Measurements from ENCODE around the gene AQP2. TPM values are rescaled to one million over a fixed set of nuclear protein-coding genes. Genes with fewer than 3 reads are reported as not detected.

The AQP2 gene
- total RNA-seq, 1 experiment from 2014 or later = 0.36 TPM

- ChIA-PET CTCF (interaction anchor here (0.7 kb wide), 1 partner anchor 71 kb away, joined by 3 read pairs; no protein-coding TSS in a partner anchor), POLR2A (no interaction called here)
- H3K27ac ChIP-seq (ENCODE audit: low read length) = no peak overlapping the region
- H3K9me3 ChIP-seq (ENCODE audit: control insufficient read depth, insufficient read depth, low read depth, low read length) = no peaks in the 10 kb centered on the region
- H3K4me3 ChIP-seq (ENCODE audit: low read depth in 2 of 2, low read length in 2 of 2) = no peak overlapping the region
- intact Hi-C loops (cut with micrococcal nuclease; ENCODE audit: unreplicated experiment) = no loop called here
- TF ChIP-seq REST (IDR thresholded peaks at IDR 0.05; ENCODE audit: insufficient read depth in 1 of 2, low read depth in 2 of 2, low read length in 1 of 2) = no peak
- no peak for TF ChIP-seq TCF7L2 (IDR thresholded peaks at IDR 0.05; ENCODE audit: low read depth, low read length)
- no peak for TF ChIP-seq SIN3A (IDR thresholded peaks at IDR 0.05; ENCODE audit: borderline replicate concordance, insufficient read depth, low read depth, low read length)
- no peak for TF ChIP-seq POLR2AphosphoS5 (IDR thresholded peaks at IDR 0.05; ENCODE audit: low read depth, low read length)
- TF ChIP-seq, protein P1, sequence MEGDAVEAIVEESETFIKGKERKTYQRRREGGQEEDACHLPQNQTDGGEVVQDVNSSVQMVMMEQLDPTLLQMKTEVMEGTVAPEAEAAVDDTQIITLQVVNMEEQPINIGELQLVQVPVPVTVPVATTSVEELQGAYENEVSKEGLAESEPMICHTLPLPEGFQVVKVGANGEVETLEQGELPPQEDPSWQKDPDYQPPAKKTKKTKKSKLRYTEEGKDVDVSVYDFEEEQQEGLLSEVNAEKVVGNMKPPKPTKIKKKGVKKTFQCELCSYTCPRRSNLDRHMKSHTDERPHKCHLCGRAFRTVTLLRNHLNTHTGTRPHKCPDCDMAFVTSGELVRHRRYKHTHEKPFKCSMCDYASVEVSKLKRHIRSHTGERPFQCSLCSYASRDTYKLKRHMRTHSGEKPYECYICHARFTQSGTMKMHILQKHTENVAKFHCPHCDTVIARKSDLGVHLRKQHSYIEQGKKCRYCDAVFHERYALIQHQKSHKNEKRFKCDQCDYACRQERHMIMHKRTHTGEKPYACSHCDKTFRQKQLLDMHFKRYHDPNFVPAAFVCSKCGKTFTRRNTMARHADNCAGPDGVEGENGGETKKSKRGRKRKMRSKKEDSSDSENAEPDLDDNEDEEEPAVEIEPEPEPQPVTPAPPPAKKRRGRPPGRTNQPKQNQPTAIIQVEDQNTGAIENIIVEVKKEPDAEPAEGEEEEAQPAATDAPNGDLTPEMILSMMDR (IDR thresholded peaks at IDR 0.05) = no peak
- no peaks in the 10 kb centered on the region; the same call in 1 of the 2 replicates for H3K4me1 ChIP-seq (ENCODE audit: control insufficient read depth, insufficient read depth, low read length)
- no peaks in the 10 kb centered on the region for H3K27me3 ChIP-seq (ENCODE audit: control insufficient read depth, insufficient read depth, low read length)
- no TSS peak for BruUV-seq (replicated peaks)
- ATAC-seq (no peak), DNase-seq (ENCODE audit: low read depth, low spot score) (no peak)
- H3K36me3 ChIP-seq (ENCODE audit: control insufficient read depth, insufficient read depth, low read length) = no peaks in the 10 kb centered on the region
- in situ Hi-C loops (cut with HindIII; ENCODE audit: low pct_unique_long_range_greater_than_20kb, low sequenced_read_pairs) = no loop called here
These were observed 29.6 kb upstream of the AQP2 start for GRCh38 chr12:49920915-49921286.

DNA sequence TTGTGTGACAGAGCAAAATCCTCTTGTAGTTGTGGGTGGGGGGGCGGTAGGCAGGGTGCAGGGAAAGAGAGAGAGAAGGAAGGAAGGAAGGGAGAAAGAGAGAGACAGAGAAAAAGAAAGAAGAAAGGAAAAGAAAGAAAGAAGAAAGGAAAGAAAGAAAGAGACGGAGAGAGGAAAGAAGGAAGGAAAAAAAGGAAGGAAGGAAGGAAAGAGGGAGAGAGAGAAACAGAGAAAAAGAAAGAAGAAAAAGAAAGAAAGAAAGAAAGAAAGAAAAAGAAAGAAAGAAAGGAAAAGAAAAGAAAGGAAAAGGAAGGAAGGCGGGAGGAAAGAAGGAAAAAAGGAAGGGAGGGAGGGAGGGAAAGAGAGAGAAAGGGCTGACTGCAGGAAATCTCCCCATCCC, 29.2 kb upstream of the AQP2 start:
- no peak for ATAC-seq
- Histone ChIP-seq H3K27me3 (ENCODE audit: control insufficient read depth, insufficient read depth, low read length) (no peaks in the 10 kb centered on the region), H3K36me3 (ENCODE audit: control insufficient read depth, insufficient read depth, low read length) (no peaks in the 10 kb centered on the region), H3K4me1 (ENCODE audit: control insufficient read depth, insufficient read depth, low read length) (no peaks in the 10 kb centered on the region; the same call in 1 of the 2 replicates), H3K9me3 (ENCODE audit: control insufficient read depth, insufficient read depth, low read depth, low read length) (no peaks in the 10 kb centered on the region), H3K27ac (ENCODE audit: low read length) (no peak overlapping the region), H3K4me3 (ENCODE audit: low read depth in 2 of 2, low read length in 2 of 2) (no peak overlapping the region)
- CTCF ChIA-PET = no interaction called here
- TF ChIP-seq SIN3A (IDR thresholded peaks at IDR 0.05; ENCODE audit: borderline replicate concordance, insufficient read depth, low read depth, low read length) (no peak), REST (IDR thresholded peaks at IDR 0.05; ENCODE audit: insufficient read depth in 1 of 2, low read depth in 2 of 2, low read length in 1 of 2) (no peak), TCF7L2 (IDR thresholded peaks at IDR 0.05; ENCODE audit: low read depth, low read length) (no peak), POLR2AphosphoS5 (IDR thresholded peaks at IDR 0.05; ENCODE audit: low read depth, low read length) (no peak)
- TF ChIP-seq, protein P1 (IDR thresholded peaks at IDR 0.05) = no peak
- DNase-seq (ENCODE audit: low read depth, low spot score) = no peak
- POLR2A ChIA-PET = no interaction called here
- intact Hi-C loops (cut with micrococcal nuclease; ENCODE audit: unreplicated experiment) (no loop called here), in situ Hi-C loops (cut with HindIII; ENCODE audit: low pct_unique_long_range_greater_than_20kb, low sequenced_read_pairs) (no loop called here)
- BruUV-seq (replicated peaks) = no TSS peak

Measured in Panc1 (cell line).